HepG2 (cell line): ENCODE results near the gene TDRD9. TPM values are rescaled to one million over a fixed set of nuclear protein-coding genes. Genes with fewer than 3 reads are reported as not detected.

Source experiments
- ATAC-seq: fragments of 200-7000 bp; cut with Tn5 transposase; 3 replicates; pipeline ENCODE4 v1.9.1; 2020; ENCODE audit warnings: mild to moderate bottlenecking, moderate library complexity
- BruUV-seq: library from RNA; stranded (reverse); fragments of 400-500 nt; replicated peaks from 2 replicates; lab custom pipeline; 2021; lab: Mats Ljungman, UMichigan
- CTCF ChIA-PET: fragments of 300-600 bp; formaldehyde crosslinking; extraction: SDS; loops from one replicate; lab custom pipeline; 2021; ENCODE audit warnings: low total read pairs, inconsistent platforms, low intra/inter-chr PET ratio; lab: Yijun Ruan, JAX
- POLR2A ChIA-PET: fragments of 350-600 bp; sonication (Branson Sonifier 250); formaldehyde crosslinking; loops from one replicate; lab custom pipeline; 2020; ENCODE audit warnings: antibody characterized with exemption, inconsistent platforms; lab: Yijun Ruan, JAX
- DNase-seq: peaks from one replicate; pipeline ENCODE4 v3.0.0-alpha.2; 2015; ENCODE audit warnings: low spot score
- FAIRE-seq: peaks from 3 replicates; lab custom pipeline; 2011; peaks lifted over from hg19 to GRCh38; lab: Jason Lieb, UNC
- H2AFZ ChIP-seq: one replicate; pipeline ENCODE4 v1.6.1; 2011; ENCODE audit warnings: low read length, inconsistent platforms
- H3K27ac ChIP-seq: fragments of 300-600 bp; 3 replicates; pipeline ENCODE4 v1.8.0; 2011; ENCODE audit warnings: mixed run types, mild to moderate bottlenecking, mixed read lengths, low read length, inconsistent platforms; ENCODE audit not compliant: insufficient read depth; ENCODE audit errors: extremely low read length
- H3K27me3 ChIP-seq, 2 experiments: fragments of 200-600 bp in 1 of 2; 2 replicates in 1 of 2; 3 replicates in 1 of 2; pipeline versions ENCODE4 v1.6.0 to v1.8.0; 2011; ENCODE audit warnings: low read length in 2 of 2, mild to moderate bottlenecking in 2 of 2, moderate library complexity in 2 of 2, inconsistent platforms in 1 of 2; ENCODE audit not compliant: insufficient read depth in 2 of 2, control insufficient read depth in 1 of 2
- H3K36me3 ChIP-seq, 2 experiments: fragments of 200-600 bp in 1 of 2; replicated peaks in 1 of 2; 2 replicates in 1 of 2; 3 replicates in 1 of 2; pipeline versions ENCODE4 v1.5.1 to v1.8.0; 2011; ENCODE audit warnings: low read length in 2 of 2, inconsistent platforms in 1 of 2; ENCODE audit not compliant: insufficient read depth in 2 of 2, control insufficient read depth in 1 of 2
- H3K4me1 ChIP-seq: 2 replicates; pipeline ENCODE4 v1.5.1; 2012; ENCODE audit warnings: low read length, inconsistent platforms; ENCODE audit not compliant: insufficient read depth
- H3K4me2 ChIP-seq: 2 replicates; pipeline ENCODE4 v1.6.0; 2011; ENCODE audit warnings: low read depth, low read length, inconsistent platforms
- H3K4me3 ChIP-seq, 3 experiments: fragments of 200-600 bp in 1 of 3; sonication (generic), shearing (Covaris generic) in 1 of 3; replicated peaks in 1 of 3; 2 replicates each; pipeline ENCODE4 v1.5.1; 2011 to 2016; ENCODE audit warnings: low read length in 3 of 3, inconsistent platforms in 2 of 3, low read depth in 2 of 3, mild to moderate bottlenecking in 2 of 3, control low read depth in 1 of 3, mixed read lengths in 1 of 3; ENCODE audit not compliant: insufficient read depth in 1 of 3
- H3K79me2 ChIP-seq: one replicate; pipeline ENCODE4 v1.6.1; 2011; ENCODE audit warnings: low read length, inconsistent platforms; ENCODE audit not compliant: insufficient read depth
- H3K9ac ChIP-seq: 2 replicates; pipeline ENCODE4 v1.6.0; 2011; ENCODE audit warnings: mild to moderate bottlenecking, low read depth, low read length, inconsistent platforms; ENCODE audit not compliant: insufficient read depth
- H3K9me3 ChIP-seq: 2 replicates; pipeline ENCODE4 v1.5.1; 2012; ENCODE audit warnings: mild to moderate bottlenecking, low read length
- H4K20me1 ChIP-seq: 2 replicates; pipeline ENCODE4 v1.6.0; 2011; ENCODE audit warnings: inconsistent platforms, mild to moderate bottlenecking, low read length, moderate library complexity; ENCODE audit not compliant: insufficient read depth
- CTCF ChIP-seq: sonication (generic); formaldehyde crosslinking; IDR thresholded peaks from 2 replicates; pipeline ENCODE4 v1.5.0; 2020; ENCODE audit warnings: mild to moderate bottlenecking, missing genetic modification reagents, moderate library complexity
- FOXC1 ChIP-seq: sonication (generic); formaldehyde crosslinking; IDR thresholded peaks from 2 replicates; pipeline ENCODE4 v1.8.0; 2022; ENCODE audit warnings: mild to moderate bottlenecking, missing genetic modification reagents, borderline replicate concordance
- GABPA ChIP-seq, 2 experiments: IDR thresholded peaks; 2 replicates each; pipeline ENCODE4 v1.6.1; 2011 to 2016; ENCODE audit warnings: low read depth in 2 of 2, low read length in 1 of 2, missing biosample characterization in 1 of 2, missing genetic modification characterization in 1 of 2
- RAD21 ChIP-seq: fragments of 450-650 bp; formaldehyde crosslinking; IDR thresholded peaks from 2 replicates; pipeline ENCODE4 v1.5.0; 2020; ENCODE audit warnings: mild to moderate bottlenecking
- SMC3 ChIP-seq: IDR thresholded peaks from 2 replicates; pipeline ENCODE4 v1.6.1; 2011; ENCODE audit warnings: low read length, improper control_type of control experiment
- STAG1 ChIP-seq: sonication (generic); formaldehyde crosslinking; IDR thresholded peaks from 2 replicates; pipeline ENCODE4 v1.4.0; 2020; ENCODE audit warnings: missing genetic modification reagents
- TAF15 ChIP-seq: fragments of 200-400 bp; formaldehyde crosslinking; IDR thresholded peaks from one replicate; pipeline ENCODE4 v1.6.1; 2018; ENCODE audit warnings: mild to moderate bottlenecking, low read depth, low read length; ENCODE audit not compliant: poor library complexity, severe bottlenecking
- TBX2 ChIP-seq: sonication (generic); formaldehyde crosslinking; IDR thresholded peaks from 2 replicates; pipeline ENCODE4 v1.5.0; 2020; ENCODE audit warnings: missing genetic modification reagents, mild to moderate bottlenecking, borderline replicate concordance
- ZNF121 ChIP-seq: sonication (generic); formaldehyde crosslinking; IDR thresholded peaks from 2 replicates; pipeline ENCODE4 v1.5.0; 2020; ENCODE audit warnings: mild to moderate bottlenecking, missing genetic modification reagents
- WGBS: methylation state at CpG from one replicate; pipeline ENCODE4 v1.1.6; 2017; ENCODE audit warnings: low lambda C conversion rate; 5-methylcytosine and 5-hydroxymethylcytosine counted together
- in situ Hi-C: cut with HindIII; loops from 2 replicates; pipeline ENCODE4 v1.10.0; 2017; ENCODE audit warnings: low pct_unique_long_range_greater_than_20kb; ENCODE audit not compliant: extremely low pct_ligation_motif_present
- intact Hi-C: fragments of 100-400 bp; cut with micrococcal nuclease; formaldehyde crosslinking; loops from one replicate; pipeline ENCODE4 v1.10.0; 2022; ENCODE audit not compliant: unreplicated experiment
- polyA plus RNA-seq, 8 experiments: library from polyadenylated mRNA; depleted of rRNA in 3 of 8; stranded (reverse) in 7 of 8; unstranded in 1 of 8; fragments of >200 nt; fragmentation: Illumina TruSeq in 4 of 8; extraction: Trizol in 4 of 8; gene quantifications; 2 replicates each; pipeline versions ENCODE4 v1.2.1 to v1.2.3, GENCODE V29; 2011 to 2016; ENCODE audit warnings: low read depth in 4 of 8, missing spikeins in 1 of 8, mixed read lengths in 1 of 8; ENCODE audit not compliant: insufficient read depth in 1 of 8
- total RNA-seq, 5 experiments: library from RNA; depleted of rRNA; stranded (reverse); fragments of >200 nt; fragmentation: Illumina TruSeq; extraction: Trizol; gene quantifications; 2 replicates each; pipeline ENCODE4 v1.2.3, GENCODE V29; 2016; ENCODE audit warnings: low read depth in 1 of 5
- TF ChIP-seq, protein P1 (sequence below): sonication (generic); formaldehyde crosslinking; IDR thresholded peaks from 2 replicates; pipeline ENCODE4 v1.4.0; 2020; ENCODE audit warnings: missing genetic modification reagents

TDRD9 gene
- total and polyA plus RNA-seq, 2 of the 13 experiments (the other 11 are each of a cell fraction or from before 2014, with no cell fraction given) = not detected

- TF ChIP-seq, protein P1, sequence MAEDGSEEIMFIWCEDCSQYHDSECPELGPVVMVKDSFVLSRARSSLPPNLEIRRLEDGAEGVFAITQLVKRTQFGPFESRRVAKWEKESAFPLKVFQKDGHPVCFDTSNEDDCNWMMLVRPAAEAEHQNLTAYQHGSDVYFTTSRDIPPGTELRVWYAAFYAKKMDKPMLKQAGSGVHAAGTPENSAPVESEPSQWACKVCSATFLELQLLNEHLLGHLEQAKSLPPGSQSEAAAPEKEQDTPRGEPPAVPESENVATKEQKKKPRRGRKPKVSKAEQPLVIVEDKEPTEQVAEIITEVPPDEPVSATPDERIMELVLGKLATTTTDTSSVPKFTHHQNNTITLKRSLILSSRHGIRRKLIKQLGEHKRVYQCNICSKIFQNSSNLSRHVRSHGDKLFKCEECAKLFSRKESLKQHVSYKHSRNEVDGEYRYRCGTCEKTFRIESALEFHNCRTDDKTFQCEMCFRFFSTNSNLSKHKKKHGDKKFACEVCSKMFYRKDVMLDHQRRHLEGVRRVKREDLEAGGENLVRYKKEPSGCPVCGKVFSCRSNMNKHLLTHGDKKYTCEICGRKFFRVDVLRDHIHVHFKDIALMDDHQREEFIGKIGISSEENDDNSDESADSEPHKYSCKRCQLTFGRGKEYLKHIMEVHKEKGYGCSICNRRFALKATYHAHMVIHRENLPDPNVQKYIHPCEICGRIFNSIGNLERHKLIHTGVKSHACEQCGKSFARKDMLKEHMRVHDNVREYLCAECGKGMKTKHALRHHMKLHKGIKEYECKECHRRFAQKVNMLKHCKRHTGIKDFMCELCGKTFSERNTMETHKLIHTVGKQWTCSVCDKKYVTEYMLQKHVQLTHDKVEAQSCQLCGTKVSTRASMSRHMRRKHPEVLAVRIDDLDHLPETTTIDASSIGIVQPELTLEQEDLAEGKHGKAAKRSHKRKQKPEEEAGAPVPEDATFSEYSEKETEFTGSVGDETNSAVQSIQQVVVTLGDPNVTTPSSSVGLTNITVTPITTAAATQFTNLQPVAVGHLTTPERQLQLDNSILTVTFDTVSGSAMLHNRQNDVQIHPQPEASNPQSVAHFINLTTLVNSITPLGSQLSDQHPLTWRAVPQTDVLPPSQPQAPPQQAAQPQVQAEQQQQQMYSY (CRISPR knock-in tag) = no peak
These were observed 71.7 kb downstream of the TDRD9 start (continued) for GRCh38 chr14:103999795-104000440.

DNA sequence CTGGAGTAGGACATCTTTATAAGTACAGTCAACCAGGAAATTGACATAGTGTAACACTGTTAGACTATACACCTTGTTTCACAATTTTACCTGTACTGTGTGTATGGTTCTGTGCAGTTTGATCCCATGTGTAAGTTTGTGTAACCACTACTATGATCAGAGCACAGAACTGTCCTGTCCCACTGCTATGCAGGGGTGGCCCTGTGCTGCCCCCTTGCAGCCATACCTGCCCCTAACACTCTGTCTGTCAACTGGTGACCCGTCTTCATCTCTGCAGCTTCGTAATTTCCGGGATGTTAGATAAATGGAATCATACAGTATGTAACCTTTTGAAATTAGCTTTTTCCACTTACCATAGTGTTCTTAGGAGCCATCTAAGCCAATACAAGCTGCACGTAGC lies 72.7 kb downstream of the TDRD9 start:
- in situ Hi-C loops = no loop called here
- Histone ChIP-seq H3K36me3 (no peaks in the 10 kb centered on the region), H3K4me1 (no peaks in the 10 kb centered on the region), H3K4me2 (no peak overlapping the region), H3K9me3 (no peaks in the 10 kb centered on the region), H3K27ac (no peak overlapping the region), H3K4me3 (no peak overlapping the region), H4K20me1 (no peaks in the 10 kb centered on the region), H3K27me3 (peaks cover 1 to 29% of the 10 kb centered on the region in 2 experiments; a peak in 3 of 5 replicates), H3K79me2 (no peaks in the 10 kb centered on the region), H2AFZ (no peak overlapping the region), H3K9ac (no peak overlapping the region)
- DNase-seq = peak; percentile 21
- CTCF ChIA-PET = no interaction called here
- intact Hi-C loops = no loop called here
- POLR2A ChIA-PET = no interaction called here
- ATAC-seq = peak; percentile 91
- no TSS peak for BruUV-seq
- no peak for FAIRE-seq
- 10% methylated on average over 4 of the region's 4 CpGs for WGBS
- TF ChIP-seq STAG1 (peak; percentile 69), CTCF (peak; percentile 66), ZNF121 (CRISPR knock-in tag) (peak; percentile 77), RAD21 (CRISPR knock-in tag) (0 out of 2 replicates have a peak, but pooled peaks have one; percentile 17), TAF15 (no peak), GABPA (IDR thresholded peaks at IDR 0.05; ENCODE audit: low read depth, low read length) (no peak), GABPA (CRISPR knock-in tag; IDR thresholded peaks at IDR 0.05; ENCODE audit: low read depth) (0 out of 2 replicates have a peak, but pooled peaks have one; percentile 12), SMC3 (peak; percentile 57; the same call in 1 of the 2 replicates), TBX2 (CRISPR knock-in tag) (no peak), FOXC1 (CRISPR knock-in tag) (no peak)
